Limb (tissue), 2 donors: Measurements from ENCODE around the gene KRT75.
"Not testable (repeated sequence)": the region's sequence is repeated elsewhere in the genome, so short reads cannot be mapped to it uniquely, and the experiment has no call there.

ENCODE experiments used
- DNase-seq, 2 donors: peaks; one replicate each; pipeline ENCODE4 v3.0.0-alpha.2; 2016; ENCODE audit errors: extremely low spot score in 2 of 2

Gene KRT75

DNA sequence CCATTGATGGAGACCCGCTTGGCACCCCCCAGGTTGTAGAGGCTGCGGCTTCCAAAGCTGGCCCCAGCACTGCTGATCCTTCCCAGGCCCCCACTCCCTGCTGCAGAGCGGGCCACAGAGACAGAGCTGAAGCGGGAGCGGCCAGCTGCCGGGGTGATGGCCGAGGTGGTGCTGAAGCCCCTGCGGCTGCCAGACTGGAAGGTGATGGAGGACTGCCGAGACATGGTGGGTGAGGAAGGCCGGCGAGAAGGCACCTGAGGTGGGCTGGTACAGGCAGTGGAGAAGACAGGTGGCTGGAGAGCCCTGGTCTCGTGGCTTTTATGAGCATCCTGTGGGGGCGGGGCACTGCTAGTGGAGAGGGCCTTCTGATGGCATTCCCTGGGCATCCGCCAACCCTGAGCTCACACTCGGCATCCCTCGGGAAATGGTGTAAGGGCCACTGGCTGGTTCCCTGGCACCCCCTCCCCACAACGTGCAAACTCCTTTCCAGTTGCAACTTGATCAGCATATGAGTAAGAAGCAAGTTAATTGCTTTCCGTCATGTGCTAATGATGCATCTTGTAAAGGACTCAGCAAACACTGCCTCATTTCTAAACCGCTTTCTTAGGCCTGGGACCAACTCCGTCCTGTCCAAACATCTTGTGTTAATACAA is at the start of gene KRT75:
TSS of gene KRT75 (minus strand) at position 291 of the 653 bp plus-strand sequence. CDS start at position 224, 67 bp downstream.
- peak in 1 of 2 donors; percentile 34 for DNase-seq

DNA sequence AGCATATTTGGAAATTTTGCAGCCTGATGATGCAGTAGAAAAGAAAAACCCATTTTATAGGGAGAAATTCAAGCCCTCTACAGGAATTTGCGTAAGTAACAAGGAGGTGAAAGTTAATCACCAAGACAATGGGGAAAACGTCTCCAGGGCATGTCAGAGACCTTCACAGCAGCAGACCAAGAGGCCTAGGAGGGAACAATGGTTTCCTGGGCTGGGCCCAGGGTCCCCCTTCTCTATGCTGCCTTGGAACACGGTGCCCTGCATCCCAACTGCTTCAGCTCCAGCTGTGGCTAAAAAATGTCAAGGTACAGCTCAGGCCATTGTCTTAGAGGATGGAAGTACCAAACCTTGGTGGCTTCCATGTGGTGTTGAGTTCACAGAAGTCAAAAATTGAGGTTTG is 45.9 kb upstream of the KRT75 start:
- no peak for DNase-seq

DNA sequence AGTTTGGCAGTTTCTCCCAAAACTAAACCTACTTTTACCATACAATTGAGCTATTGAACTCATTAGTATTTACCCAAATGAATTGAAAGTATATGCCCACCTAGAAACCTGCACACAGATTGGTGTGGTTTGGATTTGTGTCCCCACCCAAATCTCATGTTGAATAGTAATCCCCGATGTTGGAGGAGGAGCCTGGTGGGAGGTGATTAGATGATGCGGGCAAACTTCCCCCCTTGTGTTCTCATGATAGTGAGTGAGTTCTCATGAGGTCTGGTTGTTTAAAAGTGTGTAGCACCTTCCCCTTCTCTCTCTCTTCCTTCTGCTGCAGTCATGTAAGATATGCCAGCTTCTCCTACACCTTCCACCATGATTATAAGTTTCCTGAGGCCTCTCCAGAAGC is 43.5 kb upstream of the KRT75 start:
- DNase-seq: no peak

GRCh38 chr12:52474212-52474611 is 40.0 kb upstream of the KRT75 start:
- no peak for DNase-seq

DNA sequence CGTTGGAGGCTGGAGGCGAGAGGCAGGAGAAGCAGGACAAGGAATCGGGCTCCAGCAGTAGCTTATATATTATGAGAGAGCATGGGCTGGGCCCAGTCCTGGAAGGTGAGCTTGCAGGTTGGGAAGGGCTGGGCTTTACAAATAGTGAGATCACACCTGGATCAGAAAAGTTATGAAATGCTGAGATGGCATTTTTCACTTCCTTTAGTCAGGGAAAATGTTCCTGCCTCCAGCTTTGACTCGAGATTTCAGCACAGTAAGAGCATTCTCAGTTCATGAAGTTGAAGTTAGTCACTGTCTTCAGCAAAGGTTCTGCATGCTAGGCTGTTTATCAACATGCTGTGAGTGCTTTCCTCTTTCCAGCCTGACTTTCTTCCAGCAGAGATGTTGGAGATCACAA is 39.6 kb upstream of the KRT75 start, which contains the start of gene KRT6C:
TSS of gene KRT6C (minus strand) at position 38 of the 400 bp plus-strand sequence. CDS start 68 bp downstream, outside the sequence.
- no peak for DNase-seq

DNA sequence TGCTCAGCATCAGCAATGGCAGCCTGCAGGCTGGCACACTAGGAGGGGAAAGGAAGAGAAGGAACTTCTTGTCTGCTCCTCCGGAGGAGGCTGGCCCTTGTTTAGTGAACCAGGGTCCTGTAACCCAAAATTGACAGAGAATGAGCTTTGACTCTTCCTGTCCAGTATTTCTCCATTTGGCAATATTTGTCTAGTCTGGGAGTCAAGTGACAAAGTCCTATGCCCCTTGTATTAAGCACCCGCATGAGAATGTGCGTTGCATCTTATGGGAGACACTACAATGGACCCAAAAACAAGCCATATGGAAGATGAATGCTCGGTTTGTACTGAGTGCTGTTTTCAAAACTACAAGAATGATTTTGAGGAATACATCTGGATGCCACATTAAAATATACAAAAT is 35.7 kb upstream of the KRT75 start:
- no peak for DNase-seq

DNA sequence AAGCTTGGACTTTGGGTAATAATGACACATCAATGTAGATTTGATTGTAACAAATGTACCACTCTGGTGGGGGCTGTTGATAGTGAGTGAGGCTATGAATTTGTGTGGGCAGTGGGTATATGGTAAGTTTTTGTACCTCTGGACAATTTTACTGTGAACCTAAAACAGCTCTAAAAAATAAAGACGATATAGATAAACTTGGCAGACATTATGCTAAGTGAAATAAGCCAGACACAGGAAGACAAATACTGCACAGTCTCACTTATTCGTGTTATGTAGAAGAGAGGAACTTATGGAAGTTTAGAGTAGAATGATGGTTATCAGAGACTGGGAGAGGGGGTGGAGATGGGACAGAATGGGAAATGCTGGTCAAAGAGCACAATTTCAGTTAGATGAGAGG is 30.7 kb upstream of the KRT75 start:
- DNase-seq: no peak

DNA sequence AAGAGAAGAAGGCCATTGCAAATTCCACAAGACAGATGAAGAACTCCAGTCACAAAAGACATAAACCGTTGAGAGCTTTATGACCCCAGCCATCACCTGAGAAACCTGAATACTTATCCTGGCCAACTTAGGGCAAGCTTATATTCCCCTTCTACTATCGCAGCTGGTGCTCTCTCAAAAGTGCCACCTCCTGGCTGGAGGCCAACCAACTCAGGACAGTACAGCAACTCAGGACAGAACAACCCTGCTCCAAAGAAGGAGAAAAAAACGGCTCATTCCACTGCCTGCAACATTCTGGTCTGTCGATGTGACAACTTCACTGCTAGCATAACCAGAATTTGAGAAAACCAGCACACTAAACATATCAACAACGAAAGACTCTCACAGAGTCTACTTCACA is 27.5 kb upstream of the KRT75 start:
- DNase-seq: no peak

DNA sequence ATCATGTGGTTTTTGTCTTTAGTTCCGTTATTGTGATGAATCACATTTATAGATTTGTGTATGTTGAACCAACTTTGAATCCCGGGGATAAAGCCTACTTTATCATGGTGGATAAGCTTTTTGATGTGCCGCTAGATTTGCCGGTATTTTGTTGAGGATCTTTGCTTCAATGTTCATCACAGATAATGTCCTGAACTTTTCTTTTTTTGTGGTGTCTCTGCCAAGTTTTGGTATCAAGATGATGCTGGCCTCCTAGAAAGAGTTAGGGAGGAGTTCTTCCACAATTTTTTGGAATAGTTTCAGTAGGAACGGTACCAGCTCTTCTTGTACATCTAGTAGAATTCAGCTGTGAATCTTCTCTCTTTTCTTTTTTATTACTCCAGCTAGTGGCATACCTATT is 24.7 kb upstream of the KRT75 start:
- DNase-seq: no peak

DNA sequence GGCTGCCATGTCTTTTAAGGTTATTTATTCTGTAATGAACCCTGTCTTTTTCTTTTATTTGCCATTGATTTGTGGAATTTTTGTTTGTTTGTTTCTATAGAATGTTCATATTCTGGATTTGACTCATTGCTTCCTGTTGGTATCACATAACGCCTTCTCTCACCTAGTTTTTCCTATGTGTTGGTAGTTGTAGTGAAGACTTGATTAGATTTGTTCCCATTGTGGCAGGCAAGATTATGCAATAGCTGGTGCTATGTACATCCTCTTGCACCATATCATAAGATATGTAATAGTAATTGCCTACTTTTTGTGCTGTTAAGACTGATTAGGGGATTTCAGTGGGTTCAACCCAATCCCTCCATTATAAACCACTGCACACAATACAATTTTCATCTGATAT is 21.6 kb upstream of the KRT75 start:
- DNase-seq: no peak

DNA sequence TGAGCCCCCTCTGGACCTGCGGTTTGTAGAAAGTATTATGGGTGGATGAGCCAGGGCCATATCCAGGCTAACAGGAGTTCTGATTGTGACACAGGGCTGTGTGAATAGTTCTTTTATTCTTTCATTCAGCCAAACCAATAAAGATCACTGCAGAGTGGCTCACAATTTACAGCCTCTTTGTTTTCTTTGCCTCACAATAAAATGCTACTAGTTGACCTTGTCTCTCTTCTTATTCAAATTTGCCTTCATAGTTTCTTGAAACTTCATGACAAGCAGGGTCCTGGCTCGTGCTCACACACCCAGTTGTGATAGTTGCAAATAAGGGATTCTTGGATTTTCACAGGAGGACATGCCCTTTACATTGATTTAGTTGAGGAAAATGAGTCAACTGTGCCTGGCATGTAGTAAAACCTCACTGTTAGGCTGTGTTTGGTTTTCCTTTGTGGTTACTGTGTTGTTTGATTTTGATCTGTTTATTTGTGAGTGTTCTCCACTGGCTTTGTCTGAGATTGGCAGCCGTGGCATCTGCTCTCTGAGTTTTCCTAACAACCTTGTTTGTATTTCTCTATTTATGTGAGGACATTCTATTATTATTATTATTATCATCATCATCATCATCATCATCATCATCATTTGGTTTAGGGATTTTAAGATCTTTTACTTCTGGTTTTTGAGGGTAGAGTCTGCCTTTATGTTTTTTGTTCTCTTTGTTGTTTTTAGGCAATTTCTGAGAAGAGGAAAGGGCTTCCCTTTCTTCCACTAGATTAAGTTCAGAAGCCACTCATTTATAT is 20.4 kb upstream of the KRT75 start:
- no peak for DNase-seq

DNA sequence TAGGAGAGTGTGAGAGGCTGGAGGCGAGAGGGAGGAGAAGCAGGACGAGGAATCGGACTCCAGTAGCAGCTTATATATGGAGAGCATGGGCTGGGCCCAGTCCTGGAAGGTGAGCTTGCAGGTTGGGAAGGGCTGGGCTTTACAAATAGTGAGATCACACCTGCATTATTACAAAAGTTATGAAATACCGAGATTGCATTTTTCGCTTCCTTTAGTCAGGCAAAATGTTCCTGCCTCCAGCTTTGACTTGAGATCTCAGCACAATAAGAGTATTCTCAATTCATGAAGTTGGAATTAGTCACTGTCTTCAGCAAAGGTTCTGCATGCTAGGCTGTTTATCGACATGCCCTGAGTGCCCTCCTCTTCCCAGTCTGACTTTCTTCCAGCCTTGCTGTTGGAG is 17.9 kb upstream of the KRT75 start, which contains the start of gene KRT6B:
TSS of gene KRT6B (minus strand) at position 46 of the 400 bp plus-strand sequence. CDS start 68 bp downstream, outside the sequence.
- no peak for DNase-seq

DNA sequence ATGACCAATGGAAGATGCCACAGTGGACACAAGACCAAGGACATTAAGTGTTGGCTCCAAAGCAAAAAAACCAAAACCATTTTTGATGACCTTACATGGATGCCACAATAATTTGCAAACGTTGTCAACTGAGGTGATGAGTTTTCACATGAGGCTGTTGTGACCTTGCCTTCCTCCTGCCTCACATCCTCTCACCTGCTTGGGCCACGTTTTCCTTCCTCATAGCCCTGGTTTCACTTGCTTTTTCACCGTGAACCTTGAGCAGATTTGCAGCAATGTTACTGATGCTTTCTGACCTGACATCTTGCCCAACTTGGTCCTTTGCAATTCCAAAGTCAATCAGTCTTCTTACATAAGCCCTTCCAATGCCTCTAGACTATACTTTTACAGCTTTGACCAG is 14.1 kb upstream of the KRT75 start:
- no peak for DNase-seq

- DNase-seq: not testable (repeated sequence)
These were observed 13.0 kb upstream of the KRT75 start for GRCh38 chr12:52447196-52447595.

DNA sequence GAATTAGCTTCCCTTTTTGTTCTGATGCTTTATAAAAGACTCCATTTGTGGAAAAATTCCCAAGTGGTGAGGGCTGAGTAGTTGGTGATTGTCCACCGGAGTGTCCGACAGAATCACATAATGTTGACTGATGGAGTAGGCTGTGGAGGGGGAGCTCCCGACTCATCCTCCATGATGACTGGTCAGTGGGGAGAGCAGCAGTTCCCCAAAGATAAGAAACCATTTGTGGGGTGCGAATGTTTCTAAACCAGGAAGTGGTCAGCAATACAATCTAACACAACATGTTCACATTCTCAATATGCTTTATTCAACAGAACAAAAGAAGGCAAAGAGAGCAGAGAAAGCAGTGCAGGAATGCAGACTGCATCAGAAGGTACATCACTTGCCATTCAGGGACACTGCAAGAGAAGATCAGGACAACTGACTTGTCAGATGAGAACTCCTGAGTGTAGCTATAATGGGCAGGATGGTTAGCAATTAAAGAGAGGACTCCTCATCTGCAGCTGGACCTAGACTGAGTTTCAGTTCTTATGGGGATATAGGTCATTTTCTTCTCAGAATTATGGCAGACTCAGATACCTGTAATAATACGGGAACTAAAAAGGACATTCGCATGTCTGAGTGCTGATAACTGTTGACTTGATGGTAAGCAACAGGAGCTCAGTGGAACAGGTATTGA is 12.3 kb upstream of the KRT75 start:
- DNase-seq: no peak

- DNase-seq: no peak
These were observed 11.7 kb upstream of the KRT75 start for GRCh38 chr12:52445876-52446275.

DNA sequence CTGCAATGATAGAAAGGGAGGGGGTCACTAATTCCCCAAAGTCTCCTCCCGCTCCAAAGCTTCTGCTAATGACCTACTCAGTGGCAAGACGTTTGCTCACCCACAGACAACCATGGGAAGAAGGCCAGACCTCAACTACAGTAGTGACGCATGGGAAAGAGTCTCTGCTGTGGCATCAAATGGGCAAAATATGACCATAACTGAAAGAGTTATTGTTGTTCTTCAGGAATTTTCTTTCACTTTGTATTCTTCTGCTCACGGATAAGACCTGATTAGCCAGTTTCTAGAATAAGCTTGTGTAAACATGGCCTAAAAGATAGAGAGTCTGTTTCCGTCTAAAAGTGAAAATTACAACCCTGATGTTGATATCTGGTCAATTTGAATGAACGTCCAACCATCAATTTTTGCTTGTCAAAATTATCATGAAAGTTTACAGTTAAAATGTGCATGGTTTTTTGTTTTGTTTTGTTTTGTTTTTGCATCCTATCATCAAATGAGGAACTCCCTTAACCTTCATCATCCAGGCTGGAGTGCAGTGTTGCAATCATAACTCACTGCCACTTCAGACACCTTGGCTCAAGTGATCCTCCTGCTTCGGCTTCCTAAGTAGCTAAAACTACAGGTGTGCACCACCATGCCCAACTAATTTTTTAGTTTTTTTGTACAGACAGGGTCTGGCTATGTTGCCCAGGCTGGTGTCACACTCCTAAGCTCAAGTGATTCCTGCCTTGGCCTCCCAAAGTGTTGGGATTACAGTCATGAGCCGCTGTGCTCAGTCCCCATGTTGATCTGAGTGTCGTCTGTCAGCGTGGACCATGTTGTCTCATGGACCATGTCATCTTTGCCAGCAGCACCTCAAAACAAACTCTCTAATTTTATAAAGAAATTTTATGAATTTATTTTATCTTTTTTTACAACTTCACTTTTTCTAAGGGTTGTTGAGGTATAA is 10.8 kb upstream of the KRT75 start:
- no peak for DNase-seq

- DNase-seq: no peak
These were observed 9.8 kb upstream of the KRT75 start for GRCh38 chr12:52443966-52444365.

GRCh38 chr12:52442600-52443061 is 8.5 kb upstream of the KRT75 start:
- DNase-seq: no peak

- no peak for DNase-seq
These were observed 7.2 kb upstream of the KRT75 start for GRCh38 chr12:52441320-52441911.
